HepG2 (cell line): ENCODE data around the gene ZDHHC11. TPM values are rescaled to one million over a fixed set of nuclear protein-coding genes. Genes with fewer than 3 reads are reported as not detected.

Experiments used
- ATAC-seq: fragments of 200-7000 bp; cut with Tn5 transposase; 3 replicates; pipeline ENCODE4 v1.9.1; 2020; ENCODE audit warnings: mild to moderate bottlenecking, moderate library complexity
- BruUV-seq: library from RNA; stranded (reverse); fragments of 400-500 nt; replicated peaks from 2 replicates; lab custom pipeline; 2021; lab: Mats Ljungman, UMichigan
- CTCF ChIA-PET: fragments of 300-600 bp; formaldehyde crosslinking; extraction: SDS; loops from one replicate; lab custom pipeline; 2021; ENCODE audit warnings: low total read pairs, inconsistent platforms, low intra/inter-chr PET ratio; lab: Yijun Ruan, JAX
- POLR2A ChIA-PET: fragments of 350-600 bp; sonication (Branson Sonifier 250); formaldehyde crosslinking; loops from one replicate; lab custom pipeline; 2020; ENCODE audit warnings: antibody characterized with exemption, inconsistent platforms; lab: Yijun Ruan, JAX
- DNase-seq: peaks from one replicate; pipeline ENCODE4 v3.0.0-alpha.2; 2015; ENCODE audit warnings: low spot score
- FAIRE-seq: peaks from 3 replicates; lab custom pipeline; 2011; peaks lifted over from hg19 to GRCh38; lab: Jason Lieb, UNC
- H2AFZ ChIP-seq: one replicate; pipeline ENCODE4 v1.6.1; 2011; ENCODE audit warnings: low read length, inconsistent platforms
- H3K27ac ChIP-seq: fragments of 300-600 bp; 3 replicates; pipeline ENCODE4 v1.8.0; 2011; ENCODE audit warnings: mixed run types, mild to moderate bottlenecking, mixed read lengths, low read length, inconsistent platforms; ENCODE audit not compliant: insufficient read depth; ENCODE audit errors: extremely low read length
- H3K27me3 ChIP-seq, 2 experiments: fragments of 200-600 bp in 1 of 2; 2 replicates in 1 of 2; 3 replicates in 1 of 2; pipeline versions ENCODE4 v1.6.0 to v1.8.0; 2011; ENCODE audit warnings: low read length in 2 of 2, mild to moderate bottlenecking in 2 of 2, moderate library complexity in 2 of 2, inconsistent platforms in 1 of 2; ENCODE audit not compliant: insufficient read depth in 2 of 2, control insufficient read depth in 1 of 2
- H3K36me3 ChIP-seq, 2 experiments: fragments of 200-600 bp in 1 of 2; replicated peaks in 1 of 2; 2 replicates in 1 of 2; 3 replicates in 1 of 2; pipeline versions ENCODE4 v1.5.1 to v1.8.0; 2011; ENCODE audit warnings: low read length in 2 of 2, inconsistent platforms in 1 of 2; ENCODE audit not compliant: insufficient read depth in 2 of 2, control insufficient read depth in 1 of 2
- H3K4me1 ChIP-seq: 2 replicates; pipeline ENCODE4 v1.5.1; 2012; ENCODE audit warnings: low read length, inconsistent platforms; ENCODE audit not compliant: insufficient read depth
- H3K4me2 ChIP-seq: 2 replicates; pipeline ENCODE4 v1.6.0; 2011; ENCODE audit warnings: low read depth, low read length, inconsistent platforms
- H3K4me3 ChIP-seq, 3 experiments: fragments of 200-600 bp in 1 of 3; sonication (generic), shearing (Covaris generic) in 1 of 3; replicated peaks in 1 of 3; 2 replicates each; pipeline ENCODE4 v1.5.1; 2011 to 2016; ENCODE audit warnings: low read length in 3 of 3, inconsistent platforms in 2 of 3, low read depth in 2 of 3, mild to moderate bottlenecking in 2 of 3, control low read depth in 1 of 3, mixed read lengths in 1 of 3; ENCODE audit not compliant: insufficient read depth in 1 of 3
- H3K79me2 ChIP-seq: one replicate; pipeline ENCODE4 v1.6.1; 2011; ENCODE audit warnings: low read length, inconsistent platforms; ENCODE audit not compliant: insufficient read depth
- H3K9ac ChIP-seq: 2 replicates; pipeline ENCODE4 v1.6.0; 2011; ENCODE audit warnings: mild to moderate bottlenecking, low read depth, low read length, inconsistent platforms; ENCODE audit not compliant: insufficient read depth
- H3K9me3 ChIP-seq: 2 replicates; pipeline ENCODE4 v1.5.1; 2012; ENCODE audit warnings: mild to moderate bottlenecking, low read length
- H4K20me1 ChIP-seq: 2 replicates; pipeline ENCODE4 v1.6.0; 2011; ENCODE audit warnings: inconsistent platforms, mild to moderate bottlenecking, low read length, moderate library complexity; ENCODE audit not compliant: insufficient read depth
- FOSL2 ChIP-seq: sonication (generic); formaldehyde crosslinking; IDR thresholded peaks from 2 replicates; pipeline ENCODE4 v1.4.0; 2020; ENCODE audit warnings: missing genetic modification reagents
- FUBP1 ChIP-seq: sonication (generic); formaldehyde crosslinking; IDR thresholded peaks from 2 replicates; pipeline ENCODE4 v1.5.1; 2020; ENCODE audit warnings: missing genetic modification reagents, mild to moderate bottlenecking, borderline replicate concordance
- LCORL ChIP-seq, 2 experiments: fragments of 450-650 bp in 1 of 2; sonication (generic) in 1 of 2; formaldehyde crosslinking in 1 of 2; IDR thresholded peaks; 2 replicates each; pipeline versions ENCODE4 v1.5.0 to v1.6.1; 2017 to 2020; ENCODE audit warnings: antibody characterized with exemption in 1 of 2, missing genetic modification reagents in 1 of 2
- MLXIP ChIP-seq: sonication (generic); formaldehyde crosslinking; IDR thresholded peaks from 2 replicates; pipeline ENCODE4 v1.9.0; 2021; ENCODE audit warnings: missing genetic modification reagents, borderline replicate concordance
- MXI1 ChIP-seq: IDR thresholded peaks from 3 replicates; pipeline ENCODE4 v1.6.1; 2012; ENCODE audit warnings: low read depth, low read length, inconsistent platforms, borderline replicate concordance
- NFKBIZ ChIP-seq: IDR thresholded peaks from 2 replicates; pipeline ENCODE4 v1.6.1; 2018; ENCODE audit warnings: missing genetic modification reagents, missing compliant biosample characterization
- RBFOX2 ChIP-seq: fragments of 200-400 bp; formaldehyde crosslinking; IDR thresholded peaks from 2 replicates; pipeline ENCODE4 v1.6.1; 2017; ENCODE audit warnings: low read depth, mild to moderate bottlenecking, low read length
- RCOR2 ChIP-seq: IDR thresholded peaks from 2 replicates; pipeline ENCODE4 v1.6.1; 2016; ENCODE audit warnings: missing biosample characterization, missing genetic modification reagents
- SPEN ChIP-seq: sonication (generic); formaldehyde crosslinking; IDR thresholded peaks from 2 replicates; pipeline ENCODE4 v1.5.1; 2020; ENCODE audit warnings: low read depth, mild to moderate bottlenecking, missing genetic modification reagents
- TOPORS ChIP-seq: sonication (generic); formaldehyde crosslinking; IDR thresholded peaks from 2 replicates; pipeline ENCODE4 v1.8.0; 2023; ENCODE audit warnings: mild to moderate bottlenecking, missing genetic modification reagents
- ZBTB7A ChIP-seq: sonication (generic); formaldehyde crosslinking; IDR thresholded peaks from 2 replicates; pipeline ENCODE4 v1.8.0; 2022; ENCODE audit warnings: mild to moderate bottlenecking, missing genetic modification reagents
- ZNF281 ChIP-seq: sonication (generic); formaldehyde crosslinking; IDR thresholded peaks from 2 replicates; pipeline ENCODE4 v1.4.0; 2020; ENCODE audit warnings: missing genetic modification reagents, borderline replicate concordance
- WGBS: methylation state at CpG from one replicate; pipeline ENCODE4 v1.1.6; 2017; ENCODE audit warnings: low lambda C conversion rate; 5-methylcytosine and 5-hydroxymethylcytosine counted together
- in situ Hi-C: cut with HindIII; loops from 2 replicates; pipeline ENCODE4 v1.10.0; 2017; ENCODE audit warnings: low pct_unique_long_range_greater_than_20kb; ENCODE audit not compliant: extremely low pct_ligation_motif_present
- intact Hi-C: fragments of 100-400 bp; cut with micrococcal nuclease; formaldehyde crosslinking; loops from one replicate; pipeline ENCODE4 v1.10.0; 2022; ENCODE audit not compliant: unreplicated experiment
- polyA plus RNA-seq, 8 experiments: library from polyadenylated mRNA; depleted of rRNA in 3 of 8; stranded (reverse) in 7 of 8; unstranded in 1 of 8; fragments of >200 nt; fragmentation: Illumina TruSeq in 4 of 8; extraction: Trizol in 4 of 8; gene quantifications; 2 replicates each; pipeline versions ENCODE4 v1.2.1 to v1.2.3, GENCODE V29; 2011 to 2016; ENCODE audit warnings: low read depth in 4 of 8, missing spikeins in 1 of 8, mixed read lengths in 1 of 8; ENCODE audit not compliant: insufficient read depth in 1 of 8
- total RNA-seq, 5 experiments: library from RNA; depleted of rRNA; stranded (reverse); fragments of >200 nt; fragmentation: Illumina TruSeq; extraction: Trizol; gene quantifications; 2 replicates each; pipeline ENCODE4 v1.2.3, GENCODE V29; 2016; ENCODE audit warnings: low read depth in 1 of 5

The ZDHHC11 gene
- total and polyA plus RNA-seq, 2 of the 13 experiments (the other 11 are each of a cell fraction or from before 2014, with no cell fraction given): 2.1 to 4.0 TPM

- Histone ChIP-seq H3K4me2 (no peak overlapping the region), H3K4me3 (no peak overlapping the region), H3K36me3 (peaks cover 34 to 90% of the 10 kb centered on the region in 2 experiments), H3K27ac (no peak overlapping the region), H3K4me1 (no peaks in the 10 kb centered on the region), H3K9me3 (no peaks in the 10 kb centered on the region), H3K27me3 (no peaks in the 10 kb centered on the region), H3K9ac (no peak overlapping the region), H2AFZ (no peak overlapping the region), H3K79me2 (no peaks in the 10 kb centered on the region), H4K20me1 (no peaks in the 10 kb centered on the region)
- WGBS: 94% methylated on average over 8 of the region's 8 CpGs
- in situ Hi-C loops (no loop called here), intact Hi-C loops (no loop called here)
- FAIRE-seq: no peak
- TF ChIP-seq RCOR2 (no peak), RBFOX2 (no peak), TOPORS (CRISPR knock-in tag) (no peak), ZNF281 (CRISPR knock-in tag) (no peak), MXI1 (no peak), FUBP1 (CRISPR knock-in tag) (no peak), LCORL (IDR thresholded peaks at IDR 0.05) (no peak), LCORL (CRISPR knock-in tag; IDR thresholded peaks at IDR 0.05) (no peak), FOSL2 (CRISPR knock-in tag) (no peak), ZBTB7A (CRISPR knock-in tag) (no peak), MLXIP (CRISPR knock-in tag) (no peak), NFKBIZ (CRISPR knock-in tag) (no peak), SPEN (CRISPR knock-in tag) (no peak)
- no TSS peak for BruUV-seq
- POLR2A ChIA-PET: no interaction called here
- CTCF ChIA-PET: no interaction called here
- DNase-seq: no peak
- no peak for ATAC-seq
These were observed 22.5 kb upstream of the ZDHHC11 start for GRCh38 chr5:873328-873727.
